ENCODE results near the gene IGSF3. TPM values are rescaled to one million over a fixed set of nuclear protein-coding genes. Genes with fewer than 3 reads are reported as not detected.
A peak's percentile ranks its signal among the peaks of the same experiment; 100 is the strongest.

Gene IGSF3
- total and polyA plus RNA-seq, 10 of the 15 experiments (the other 5 are each of a cell fraction or from before 2014, with no cell fraction given): 1.4 to 18.0 (median 9.6) TPM

DNA sequence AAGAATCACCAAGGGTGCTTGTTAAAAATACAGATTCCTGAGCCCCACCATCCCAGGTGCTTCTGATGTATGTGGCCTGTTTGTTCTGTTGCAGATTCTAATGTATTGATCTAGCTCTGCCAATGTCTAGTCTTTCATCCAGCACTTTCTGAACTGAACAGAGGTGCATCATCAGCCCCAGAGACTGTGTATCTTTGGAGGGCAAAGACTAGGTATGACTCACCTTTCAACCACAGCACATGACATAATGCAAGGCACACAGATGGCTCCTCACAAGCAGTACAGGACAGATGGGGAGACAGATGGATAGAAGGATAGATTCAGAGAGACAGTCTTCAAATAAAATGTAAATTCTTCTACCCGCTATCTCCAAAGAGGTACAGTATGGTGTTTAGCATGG lies 129.0 kb downstream of the IGSF3 start (continued):
- TF ChIP-seq, protein P1, sequence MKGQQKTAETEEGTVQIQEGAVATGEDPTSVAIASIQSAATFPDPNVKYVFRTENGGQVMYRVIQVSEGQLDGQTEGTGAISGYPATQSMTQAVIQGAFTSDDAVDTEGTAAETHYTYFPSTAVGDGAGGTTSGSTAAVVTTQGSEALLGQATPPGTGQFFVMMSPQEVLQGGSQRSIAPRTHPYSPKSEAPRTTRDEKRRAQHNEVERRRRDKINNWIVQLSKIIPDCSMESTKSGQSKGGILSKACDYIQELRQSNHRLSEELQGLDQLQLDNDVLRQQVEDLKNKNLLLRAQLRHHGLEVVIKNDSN (IDR thresholded peaks at IDR 0.05; ENCODE audit: borderline replicate concordance, extremely low read length, insufficient read depth, low read depth, low read length): no peak
- TF ChIP-seq, protein P2, sequence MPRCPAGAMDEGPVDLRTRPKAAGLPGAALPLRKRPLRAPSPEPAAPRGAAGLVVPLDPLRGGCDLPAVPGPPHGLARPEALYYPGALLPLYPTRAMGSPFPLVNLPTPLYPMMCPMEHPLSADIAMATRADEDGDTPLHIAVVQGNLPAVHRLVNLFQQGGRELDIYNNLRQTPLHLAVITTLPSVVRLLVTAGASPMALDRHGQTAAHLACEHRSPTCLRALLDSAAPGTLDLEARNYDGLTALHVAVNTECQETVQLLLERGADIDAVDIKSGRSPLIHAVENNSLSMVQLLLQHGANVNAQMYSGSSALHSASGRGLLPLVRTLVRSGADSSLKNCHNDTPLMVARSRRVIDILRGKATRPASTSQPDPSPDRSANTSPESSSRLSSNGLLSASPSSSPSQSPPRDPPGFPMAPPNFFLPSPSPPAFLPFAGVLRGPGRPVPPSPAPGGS (IDR thresholded peaks at IDR 0.05; ENCODE audit: borderline replicate concordance, insufficient read depth, low read depth, low read length, poor library complexity, severe bottlenecking): no peak
- TF ChIP-seq YY1 (IDR thresholded peaks at IDR 0.05; ENCODE audit: low read depth, low read length): 0 out of 2 replicates have a peak, but pooled peaks have one; percentile 11
- no peak for TF ChIP-seq POLR2AphosphoS5 (IDR thresholded peaks at IDR 0.05; ENCODE audit: low read length)
- no peak for TF ChIP-seq MYC (IDR thresholded peaks at IDR 0.05; ENCODE audit: insufficient read depth, insufficient read length, insufficient replicate concordance, low read length, severe bottlenecking)
- TF ChIP-seq SPI1 (IDR thresholded peaks at IDR 0.05; ENCODE audit: borderline replicate concordance, insufficient read depth, low read depth, low read length): no peak
- no peak for TF ChIP-seq MYB (IDR thresholded peaks at IDR 0.05; ENCODE audit: borderline replicate concordance, low read depth, low read length)
- TF ChIP-seq BCL11A (IDR thresholded peaks at IDR 0.05; ENCODE audit: low read depth, low read length): peak; percentile 78; the same call in 1 of the 2 replicates
- TF ChIP-seq, protein P3, sequence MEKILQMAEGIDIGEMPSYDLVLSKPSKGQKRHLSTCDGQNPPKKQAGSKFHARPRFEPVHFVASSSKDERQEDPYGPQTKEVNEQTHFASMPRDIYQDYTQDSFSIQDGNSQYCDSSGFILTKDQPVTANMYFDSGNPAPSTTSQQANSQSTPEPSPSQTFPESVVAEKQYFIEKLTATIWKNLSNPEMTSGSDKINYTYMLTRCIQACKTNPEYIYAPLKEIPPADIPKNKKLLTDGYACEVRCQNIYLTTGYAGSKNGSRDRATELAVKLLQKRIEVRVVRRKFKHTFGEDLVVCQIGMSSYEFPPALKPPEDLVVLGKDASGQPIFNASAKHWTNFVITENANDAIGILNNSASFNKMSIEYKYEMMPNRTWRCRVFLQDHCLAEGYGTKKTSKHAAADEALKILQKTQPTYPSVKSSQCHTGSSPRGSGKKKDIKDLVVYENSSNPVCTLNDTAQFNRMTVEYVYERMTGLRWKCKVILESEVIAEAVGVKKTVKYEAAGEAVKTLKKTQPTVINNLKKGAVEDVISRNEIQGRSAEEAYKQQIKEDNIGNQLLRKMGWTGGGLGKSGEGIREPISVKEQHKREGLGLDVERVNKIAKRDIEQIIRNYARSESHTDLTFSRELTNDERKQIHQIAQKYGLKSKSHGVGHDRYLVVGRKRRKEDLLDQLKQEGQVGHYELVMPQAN (conservative IDR thresholded peaks at IDR 0.05): no peak
- TF ChIP-seq NR2F1 (conservative IDR thresholded peaks at IDR 0.05): no peak
- no peak for TF ChIP-seq MEF2B (IDR thresholded peaks at IDR 0.05; ENCODE audit: partially characterized antibody, poor library complexity, severe bottlenecking)
- TF ChIP-seq DPF2 (IDR thresholded peaks at IDR 0.05): no peak
- TF ChIP-seq JUND (IDR thresholded peaks at IDR 0.05; ENCODE audit: low read depth, low read length): 0 out of 2 replicates have a peak, but pooled peaks have one; percentile 47
- TF ChIP-seq ETV6 (conservative IDR thresholded peaks at IDR 0.05 in 1 of 2, IDR thresholded peaks at IDR 0.05 in 1 of 2; ENCODE audit: borderline replicate concordance in 1 of 2, low read depth in 1 of 2): peak in 1 of 2 experiments; percentile 82; a peak in 2 of 4 replicates
- TF ChIP-seq, protein P4, sequence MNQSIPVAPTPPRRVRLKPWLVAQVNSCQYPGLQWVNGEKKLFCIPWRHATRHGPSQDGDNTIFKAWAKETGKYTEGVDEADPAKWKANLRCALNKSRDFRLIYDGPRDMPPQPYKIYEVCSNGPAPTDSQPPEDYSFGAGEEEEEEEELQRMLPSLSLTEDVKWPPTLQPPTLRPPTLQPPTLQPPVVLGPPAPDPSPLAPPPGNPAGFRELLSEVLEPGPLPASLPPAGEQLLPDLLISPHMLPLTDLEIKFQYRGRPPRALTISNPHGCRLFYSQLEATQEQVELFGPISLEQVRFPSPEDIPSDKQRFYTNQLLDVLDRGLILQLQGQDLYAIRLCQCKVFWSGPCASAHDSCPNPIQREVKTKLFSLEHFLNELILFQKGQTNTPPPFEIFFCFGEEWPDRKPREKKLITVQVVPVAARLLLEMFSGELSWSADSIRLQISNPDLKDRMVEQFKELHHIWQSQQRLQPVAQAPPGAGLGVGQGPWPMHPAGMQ (IDR thresholded peaks at IDR 0.05; ENCODE audit: borderline replicate concordance): no peak
- no peak for TF ChIP-seq IKZF1 (conservative IDR thresholded peaks at IDR 0.05)
- TF ChIP-seq RBBP5 (conservative IDR thresholded peaks at IDR 0.05): no peak
- no peak for TF ChIP-seq KAT2A (conservative IDR thresholded peaks at IDR 0.05; ENCODE audit: control insufficient read depth, low read depth, low read length)
- TF ChIP-seq PAX8 (IDR thresholded peaks at IDR 0.05): no peak
- no peak for TF ChIP-seq HDAC2 (IDR thresholded peaks at IDR 0.05)
- TF ChIP-seq EGR1 (IDR thresholded peaks at IDR 0.05; ENCODE audit: borderline replicate concordance in 1 of 2, low read depth in 2 of 2, low read length in 2 of 2): no peak
- TF ChIP-seq IRF4 (IDR thresholded peaks at IDR 0.05; ENCODE audit: low read depth, low read length): peak; percentile 79
- no peak for TF ChIP-seq NFYA (IDR thresholded peaks at IDR 0.05; ENCODE audit: borderline replicate concordance, low read depth, low read length)
- no peak for TF ChIP-seq ZNF274 (IDR thresholded peaks at IDR 0.05; ENCODE audit: insufficient read depth, insufficient read length)
- no peak for TF ChIP-seq HDGF (IDR thresholded peaks at IDR 0.05)
- no peak for TF ChIP-seq GATAD2B (conservative IDR thresholded peaks at IDR 0.05; ENCODE audit: low read depth)
- TF ChIP-seq POU2F2 (IDR thresholded peaks at IDR 0.05; ENCODE audit: borderline replicate concordance, low read depth, low read length): peak; percentile 22; the same call in 1 of the 3 replicates
